Measurements from ENCODE around the gene ATAD1. TPM values are rescaled to one million over a fixed set of nuclear protein-coding genes. Genes with fewer than 3 reads are reported as not detected.

The ATAD1 gene
- total and polyA plus RNA-seq, 10 of the 15 experiments (the other 5 are each of a cell fraction or from before 2014, with no cell fraction given): 24.7 to 59.3 (median 41.1) TPM

DNA sequence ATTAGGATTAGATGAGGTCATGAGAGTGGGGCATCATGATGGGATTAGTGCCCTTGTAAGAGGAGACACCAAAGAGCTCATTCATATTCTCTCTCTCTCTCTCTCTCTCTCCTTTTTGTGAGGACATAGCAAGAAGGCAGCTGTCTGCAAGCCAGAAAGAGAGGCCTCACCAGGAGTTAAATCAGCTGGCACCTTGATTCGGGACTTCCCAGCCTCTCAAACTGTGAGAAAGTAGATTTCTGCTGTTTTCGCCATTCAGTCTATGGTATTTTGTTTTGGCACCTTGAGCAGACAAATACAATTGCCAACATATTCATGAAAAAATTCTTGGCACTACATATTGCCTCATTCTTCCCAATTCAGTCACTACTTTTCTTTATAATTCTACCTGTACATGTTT lies 20.6 kb upstream of the ATAD1 start:
- SMC1A ChIA-PET (ENCODE audit: uncharacterized antibody, unreplicated experiment): interaction anchor here (0.9 to 2.0 kb wide), 5 partner anchors 8 to 972 kb away, joined by 3 to 11 read pairs (median 5); no protein-coding TSS in a partner anchor
- no peaks in the 10 kb centered on the region for H4K20me1 ChIP-seq (ENCODE audit: control insufficient read depth, insufficient read depth)
- H3K36me3 ChIP-seq (ENCODE audit: control insufficient read depth in 2 of 2, insufficient read depth in 2 of 2, low read length in 1 of 2): no peaks in the 10 kb centered on the region
- RAD21 ChIA-PET (ENCODE audit: unreplicated experiment): no interaction called here
- FAIRE-seq (no peak), ATAC-seq (peak; percentile 57), DNase-seq (ENCODE audit: low read depth, low spot score) (no peak)
- no peak overlapping the region for H2AFZ ChIP-seq (ENCODE audit: control insufficient read depth, low read depth, low read length)
- WGBS (ENCODE audit: insufficient coverage, insufficient replicate concordance, low lambda C conversion rate, missing lambda C conversion rate): 25% methylated on average over 2 of the region's 2 CpGs
- H3K9ac ChIP-seq (ENCODE audit: control insufficient read depth, insufficient read depth, low read length): no peak overlapping the region
- peaks cover 6% of the 10 kb centered on the region for H3K4me1 ChIP-seq (ENCODE audit: control insufficient read depth, insufficient read depth, low read length)
- CTCF ChIA-PET: interaction anchor here (0.8 to 2.1 kb wide), 5 partner anchors 10 to 716 kb away, joined by 3 to 6 read pairs (median 4); no protein-coding TSS in a partner anchor
- in situ Hi-C loops (cut with MboI): no loop called here
- no peak overlapping the region for H3K4me2 ChIP-seq (ENCODE audit: control insufficient read depth, insufficient read depth)
- no peak overlapping the region for H3K27ac ChIP-seq (ENCODE audit: control insufficient read depth, insufficient read depth)
- POLR2A ChIA-PET: interaction anchor here (0.6 to 1.5 kb wide), 7 partner anchors 18 to 656 kb away, joined by 3 to 9 read pairs (median 3); partner anchors contain the start of gene ATAD1
- no TSS peak for BruUV-seq (replicated peaks)
- H3K9me3 ChIP-seq (replicated peaks; ENCODE audit: control insufficient read depth, insufficient read depth, low read length): no peaks in the 10 kb centered on the region; the same call in 2 of the 3 replicates
- intact Hi-C loops (cut with micrococcal nuclease; ENCODE audit: unreplicated experiment): no loop called here
- TF ChIP-seq ZNF687 (IDR thresholded peaks at IDR 0.05) (no peak), CBX3 (IDR thresholded peaks at IDR 0.05; ENCODE audit: borderline replicate concordance, low read depth) (no peak), FOXK2 (IDR thresholded peaks at IDR 0.05) (no peak), SREBF2 (IDR thresholded peaks at IDR 0.05; ENCODE audit: low read length) (no peak), SMAD5 (IDR thresholded peaks at IDR 0.05; ENCODE audit: low read depth) (no peak)
- H3K4me3 ChIP-seq: no peak overlapping the region
- H3K27me3 ChIP-seq (replicated peaks in 1 of 2; ENCODE audit: control insufficient read depth in 2 of 2, insufficient read depth in 2 of 2, low read length in 1 of 2): no peaks in the 10 kb centered on the region
- H3K79me2 ChIP-seq (ENCODE audit: control insufficient read depth, insufficient read depth, low read length): no peaks in the 10 kb centered on the region

Measured in GM12878 (cell line).